ENCODE data around the gene GBA3. TPM values are rescaled to one million over a fixed set of nuclear protein-coding genes. Genes with fewer than 3 reads are reported as not detected.

GBA3 gene
- total RNA-seq, 3 donors from 2014 or later: 0.16 to 2.9 (median 1.6) TPM

DNA sequence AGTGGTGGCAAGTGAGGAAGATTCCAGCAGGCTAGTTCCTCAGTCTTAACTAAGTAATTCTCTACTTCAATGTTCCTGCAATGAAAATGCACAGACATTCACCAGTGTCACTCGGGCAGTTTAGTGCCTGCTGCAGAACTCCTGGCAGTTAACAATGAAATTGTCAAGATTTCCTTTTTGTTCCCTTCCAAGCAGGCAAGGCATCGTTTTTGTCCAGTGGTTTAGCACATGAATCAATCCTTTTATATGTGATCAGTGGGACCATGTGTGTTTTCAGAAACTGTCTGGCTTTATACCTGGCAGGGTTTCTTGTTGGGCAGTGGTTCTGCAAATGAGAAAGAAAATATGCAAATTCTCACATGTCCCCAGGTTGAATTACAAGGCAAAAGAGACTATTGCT, 122.2 kb downstream of the GBA3 start:
- intact Hi-C loops (cut with DNase I; ENCODE audit: low total_unique reads): no loop called here
- DNase-seq (ENCODE audit: low spot score in 2 of 2): no peak
- no peaks in the 10 kb centered on the region for H3K27me3 ChIP-seq
- no peak overlapping the region for H3K4me3 ChIP-seq
- TF ChIP-seq POLR2A (IDR thresholded peaks at IDR 0.05) (no peak), POLR2AphosphoS5 (IDR thresholded peaks at IDR 0.05) (no peak)
- TF ChIP-seq, protein P1, sequence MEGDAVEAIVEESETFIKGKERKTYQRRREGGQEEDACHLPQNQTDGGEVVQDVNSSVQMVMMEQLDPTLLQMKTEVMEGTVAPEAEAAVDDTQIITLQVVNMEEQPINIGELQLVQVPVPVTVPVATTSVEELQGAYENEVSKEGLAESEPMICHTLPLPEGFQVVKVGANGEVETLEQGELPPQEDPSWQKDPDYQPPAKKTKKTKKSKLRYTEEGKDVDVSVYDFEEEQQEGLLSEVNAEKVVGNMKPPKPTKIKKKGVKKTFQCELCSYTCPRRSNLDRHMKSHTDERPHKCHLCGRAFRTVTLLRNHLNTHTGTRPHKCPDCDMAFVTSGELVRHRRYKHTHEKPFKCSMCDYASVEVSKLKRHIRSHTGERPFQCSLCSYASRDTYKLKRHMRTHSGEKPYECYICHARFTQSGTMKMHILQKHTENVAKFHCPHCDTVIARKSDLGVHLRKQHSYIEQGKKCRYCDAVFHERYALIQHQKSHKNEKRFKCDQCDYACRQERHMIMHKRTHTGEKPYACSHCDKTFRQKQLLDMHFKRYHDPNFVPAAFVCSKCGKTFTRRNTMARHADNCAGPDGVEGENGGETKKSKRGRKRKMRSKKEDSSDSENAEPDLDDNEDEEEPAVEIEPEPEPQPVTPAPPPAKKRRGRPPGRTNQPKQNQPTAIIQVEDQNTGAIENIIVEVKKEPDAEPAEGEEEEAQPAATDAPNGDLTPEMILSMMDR (IDR thresholded peaks at IDR 0.05): no peak
- peaks cover 0 to 7% of the 10 kb centered on the region in 2 donors for H3K9me3 ChIP-seq
- H3K27ac ChIP-seq: no peak overlapping the region
- H3K36me3 ChIP-seq: no peaks in the 10 kb centered on the region
- no peaks in the 10 kb centered on the region for H3K4me1 ChIP-seq

DNA sequence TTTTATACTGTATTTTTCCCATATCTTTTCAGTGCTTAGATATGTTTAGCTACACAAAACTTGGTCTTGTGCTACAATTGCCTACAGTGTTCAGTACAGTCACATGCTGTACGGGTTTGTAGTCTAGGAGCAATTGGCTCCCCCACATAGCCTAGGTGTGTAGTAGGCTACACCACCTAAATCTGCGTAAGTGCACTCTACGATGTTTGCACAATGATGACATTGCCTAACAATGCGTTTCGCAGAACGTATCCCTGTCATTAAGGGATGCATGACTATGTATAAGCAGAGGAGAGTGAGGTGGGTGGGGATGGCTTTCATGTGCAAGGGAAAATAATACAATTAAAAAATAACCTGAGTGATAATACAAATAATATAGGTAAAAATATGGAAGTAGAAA, 131.4 kb downstream of the GBA3 start:
- no peaks in the 10 kb centered on the region for H3K36me3 ChIP-seq
- no peaks in the 10 kb centered on the region for H3K27me3 ChIP-seq
- H3K9me3 ChIP-seq: no peaks in the 10 kb centered on the region
- no peak overlapping the region for H3K4me3 ChIP-seq
- intact Hi-C loops (cut with DNase I; ENCODE audit: low total_unique reads): no loop called here
- no peaks in the 10 kb centered on the region for H3K4me1 ChIP-seq
- no peak overlapping the region for H3K27ac ChIP-seq
- TF ChIP-seq POLR2AphosphoS5 (IDR thresholded peaks at IDR 0.05) (no peak), POLR2A (IDR thresholded peaks at IDR 0.05) (no peak)
- TF ChIP-seq, protein P1 (IDR thresholded peaks at IDR 0.05): no peak
- DNase-seq (ENCODE audit: low spot score in 2 of 2): no peak

DNA sequence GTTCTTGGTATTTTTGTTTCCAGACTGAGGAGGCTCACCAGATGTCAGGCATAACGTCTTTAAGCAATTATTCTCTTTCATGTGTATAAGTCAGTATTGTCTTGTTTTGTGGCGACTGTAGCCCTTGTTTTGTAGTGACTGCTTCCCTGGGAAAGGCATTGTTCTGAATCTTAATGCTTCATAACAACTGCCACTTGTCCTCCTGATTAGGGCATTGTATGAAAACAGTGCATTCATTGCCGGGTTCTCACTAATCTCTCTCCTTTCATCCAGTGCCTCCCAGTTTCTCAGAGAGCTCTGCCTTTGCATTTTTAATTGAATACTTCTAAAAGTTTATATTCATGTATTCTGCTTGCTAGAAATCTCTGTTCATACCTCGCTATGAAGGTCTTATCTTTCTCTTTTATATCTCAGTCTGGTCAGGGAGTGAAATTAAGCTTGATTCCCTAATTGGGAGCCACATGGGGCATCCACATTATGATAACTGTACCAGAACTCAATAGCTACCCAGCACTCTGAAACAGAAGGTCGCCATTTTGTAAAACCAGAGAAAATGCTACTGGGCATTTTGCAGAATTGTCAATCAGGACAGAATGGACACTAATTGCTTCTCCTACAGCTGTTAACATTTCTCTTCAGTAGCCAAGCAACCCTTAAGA, 149.8 kb downstream of the GBA3 start:
- H3K9me3 ChIP-seq: peaks cover 0 to 3% of the 10 kb centered on the region in 2 donors
- TF ChIP-seq POLR2AphosphoS5 (IDR thresholded peaks at IDR 0.05): no peak
- TF ChIP-seq, protein P1 (IDR thresholded peaks at IDR 0.05): no peak
- no peak for TF ChIP-seq POLR2A (IDR thresholded peaks at IDR 0.05)
- intact Hi-C loops (cut with DNase I; ENCODE audit: low total_unique reads): no loop called here

DNA sequence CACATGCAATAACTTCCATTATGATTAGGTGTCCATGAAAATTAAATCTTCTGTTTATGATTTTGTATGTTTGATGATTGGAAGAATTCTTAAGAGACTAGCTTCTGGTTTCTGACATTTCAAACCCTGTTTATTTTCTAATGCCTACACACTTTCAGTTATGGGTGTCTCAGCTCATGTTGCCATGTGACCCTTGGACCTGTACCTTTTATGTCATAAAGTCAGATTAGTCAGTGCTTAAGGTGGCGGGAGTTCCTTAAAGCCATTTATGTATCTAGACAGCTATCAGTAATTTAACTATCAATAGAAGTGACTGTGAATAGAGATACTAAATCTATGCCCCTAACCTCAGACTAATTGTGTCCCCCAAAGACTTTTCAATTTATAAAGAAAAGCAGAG, 155.6 kb downstream of the GBA3 start:
- intact Hi-C loops (cut with DNase I; ENCODE audit: low total_unique reads): no loop called here
- Histone ChIP-seq H3K36me3 (no peaks in the 10 kb centered on the region), H3K4me1 (no peaks in the 10 kb centered on the region), H3K27me3 (no peaks in the 10 kb centered on the region), H3K9me3 (no peaks in the 10 kb centered on the region), H3K27ac (no peak overlapping the region), H3K4me3 (no peak overlapping the region)
- TF ChIP-seq POLR2AphosphoS5 (IDR thresholded peaks at IDR 0.05) (no peak), POLR2A (IDR thresholded peaks at IDR 0.05) (no peak)
- TF ChIP-seq, protein P1 (IDR thresholded peaks at IDR 0.05): no peak
- no peak for DNase-seq (ENCODE audit: low spot score in 2 of 2)

More for the DNA sequence above, 149.8 kb downstream of the GBA3 start:
- Histone ChIP-seq H3K27ac (no peak overlapping the region), H3K27me3 (no peaks in the 10 kb centered on the region), H3K36me3 (no peaks in the 10 kb centered on the region), H3K4me1 (no peaks in the 10 kb centered on the region), H3K4me3 (no peak overlapping the region)
- DNase-seq (ENCODE audit: low spot score in 2 of 2): no peak

DNA sequence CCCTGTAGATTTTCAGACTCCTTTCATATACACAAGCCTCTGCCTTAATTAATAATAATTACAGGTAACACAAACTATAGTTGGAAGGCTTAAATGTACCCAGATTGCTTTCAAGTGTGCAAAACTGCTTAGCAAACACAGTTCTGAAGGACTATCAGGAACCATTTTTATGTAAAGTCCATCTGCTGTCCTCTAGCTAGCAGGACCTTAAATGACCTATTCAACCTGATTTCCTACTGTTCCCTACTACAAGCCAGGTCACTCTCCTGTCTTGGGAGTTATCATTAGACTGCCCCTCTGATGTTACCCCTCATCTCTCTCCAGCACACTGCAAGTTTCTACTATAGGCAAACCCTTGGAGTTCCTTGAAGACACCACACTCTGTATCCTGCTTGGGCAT, 157.3 kb downstream of the GBA3 start:
- Histone ChIP-seq H3K9me3 (no peaks in the 10 kb centered on the region), H3K27ac (no peak overlapping the region), H3K4me3 (no peak overlapping the region), H3K36me3 (no peaks in the 10 kb centered on the region), H3K27me3 (no peaks in the 10 kb centered on the region), H3K4me1 (no peaks in the 10 kb centered on the region)
- no peak for DNase-seq (ENCODE audit: low spot score in 2 of 2)
- intact Hi-C loops (cut with DNase I; ENCODE audit: low total_unique reads): no loop called here
- no peak for TF ChIP-seq POLR2AphosphoS5 (IDR thresholded peaks at IDR 0.05)
- TF ChIP-seq, protein P1 (IDR thresholded peaks at IDR 0.05): no peak
- TF ChIP-seq POLR2A (IDR thresholded peaks at IDR 0.05): no peak
